ENCODE data around the gene DRAP1. TPM values are rescaled to one million over a fixed set of nuclear protein-coding genes. Genes with fewer than 3 reads are reported as not detected.

DRAP1 gene
- total and polyA plus RNA-seq, 2 donors from 2014 or later, result 51.2 to 150 TPM

- no peaks in the 10 kb centered on the region for H3K4me1 ChIP-seq (ENCODE audit: control insufficient read depth in 2 of 3, insufficient read depth in 2 of 3, low read depth in 1 of 3, low read length in 3 of 3)
- no peaks in the 10 kb centered on the region for H3K36me3 ChIP-seq (ENCODE audit: control insufficient read depth in 2 of 3, insufficient read depth in 3 of 3, low read length in 3 of 3)
- no peak overlapping the region for H3K9ac ChIP-seq (ENCODE audit: low read length in 3 of 3)
- no peak for TF ChIP-seq CTCF (IDR thresholded peaks at IDR 0.05; ENCODE audit: borderline replicate concordance, extremely low read depth, insufficient read depth)
- intact Hi-C loops (cut with DNase I), result no loop called here
- no peaks in the 10 kb centered on the region for H3K27me3 ChIP-seq (ENCODE audit: control insufficient read depth, insufficient read depth, low read length)
- H3K9me3 ChIP-seq (ENCODE audit: control insufficient read depth in 2 of 3, insufficient read depth in 1 of 3, low read length in 3 of 3), result no peaks in the 10 kb centered on the region
- no peak overlapping the region for H3K4me3 ChIP-seq (ENCODE audit: low read length in 3 of 3)
- FAIRE-seq (no peak), DNase-seq (no peak)
- H3K27ac ChIP-seq (ENCODE audit: low read depth in 2 of 2, low read length in 2 of 2), result no peak overlapping the region
Observed at GRCh38 chr11:65928667-65929066, 9.4 kb downstream of the DRAP1 start.

- no peaks in the 10 kb centered on the region for H3K27me3 ChIP-seq (ENCODE audit: control insufficient read depth, insufficient read depth, low read length)
- no peak overlapping the region for H3K4me3 ChIP-seq (ENCODE audit: low read length in 3 of 3)
- no peak overlapping the region for H3K9ac ChIP-seq (ENCODE audit: low read length in 3 of 3)
- no peak for FAIRE-seq
- no peaks in the 10 kb centered on the region for H3K4me1 ChIP-seq (ENCODE audit: control insufficient read depth in 2 of 3, insufficient read depth in 2 of 3, low read depth in 1 of 3, low read length in 3 of 3)
- no peak overlapping the region for H3K27ac ChIP-seq (ENCODE audit: low read depth in 2 of 2, low read length in 2 of 2)
- DNase-seq, result peak in 1 of 5 donors; percentile 12
- intact Hi-C loops (cut with DNase I), result no loop called here
- H3K9me3 ChIP-seq (ENCODE audit: control insufficient read depth in 2 of 3, insufficient read depth in 1 of 3, low read length in 3 of 3), result no peaks in the 10 kb centered on the region
- no peaks in the 10 kb centered on the region for H3K36me3 ChIP-seq (ENCODE audit: control insufficient read depth in 2 of 3, insufficient read depth in 3 of 3, low read length in 3 of 3)
- no peak for TF ChIP-seq CTCF (IDR thresholded peaks at IDR 0.05; ENCODE audit: borderline replicate concordance, extremely low read depth, insufficient read depth)
Observed at GRCh38 chr11:65931773-65932557, 12.7 kb downstream of the DRAP1 start.

- no peaks in the 10 kb centered on the region for H3K27me3 ChIP-seq (ENCODE audit: control insufficient read depth, insufficient read depth, low read length)
- no peak overlapping the region for H3K4me3 ChIP-seq (ENCODE audit: low read length in 3 of 3)
- no peak overlapping the region for H3K27ac ChIP-seq (ENCODE audit: low read depth in 2 of 2, low read length in 2 of 2)
- H3K9ac ChIP-seq (ENCODE audit: low read length in 3 of 3), result no peak overlapping the region
- no peaks in the 10 kb centered on the region for H3K36me3 ChIP-seq (ENCODE audit: control insufficient read depth in 2 of 3, insufficient read depth in 3 of 3, low read length in 3 of 3)
- H3K9me3 ChIP-seq (ENCODE audit: control insufficient read depth in 2 of 3, insufficient read depth in 1 of 3, low read length in 3 of 3), result no peaks in the 10 kb centered on the region
- no peak for DNase-seq
- no peak for FAIRE-seq
- no peak for TF ChIP-seq CTCF (IDR thresholded peaks at IDR 0.05; ENCODE audit: borderline replicate concordance, extremely low read depth, insufficient read depth)
- H3K4me1 ChIP-seq (ENCODE audit: control insufficient read depth in 2 of 3, insufficient read depth in 2 of 3, low read depth in 1 of 3, low read length in 3 of 3), result no peaks in the 10 kb centered on the region
- intact Hi-C loops (cut with DNase I), result no loop called here
Observed at GRCh38 chr11:65932558-65932919, 13.3 kb downstream of the DRAP1 start.
